HG02840 (cell line): ENCODE results near the gene MICAL2.

Experiments
- ATAC-seq: cut with Tn5 transposase; IDR thresholded peaks from one replicate; pipeline ENCODE4 v1.9.1; 2021; ENCODE audit warnings: mild to moderate bottlenecking, moderate library complexity, moderate number of reproducible peaks; ENCODE audit not compliant: unreplicated experiment, low FRiP score

Gene MICAL2

DNA sequence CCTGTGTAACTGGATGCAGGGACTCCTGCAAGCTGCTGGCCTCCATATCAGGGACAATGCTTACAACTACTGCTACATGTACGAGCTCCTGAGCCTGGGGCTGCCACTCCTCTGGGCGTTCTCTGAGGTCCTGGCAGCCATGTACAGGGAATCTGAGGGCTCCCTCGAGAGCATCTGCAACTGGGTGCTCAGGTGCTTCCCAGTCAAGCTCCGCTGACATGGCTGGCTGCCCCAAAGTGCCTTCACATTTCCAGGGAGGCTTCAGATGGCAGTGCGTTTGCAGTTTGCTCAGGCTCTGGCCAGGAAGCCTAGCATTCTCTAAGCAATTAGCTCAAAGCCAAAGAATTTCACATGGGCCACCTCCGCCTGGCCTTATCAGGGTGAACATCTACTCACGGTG lies 149.6 kb downstream of the MICAL2 start:
- ATAC-seq = no peak

GRCh38 chr11:12260731-12261521 lies 150.5 kb downstream of the MICAL2 start:
- no peak for ATAC-seq

DNA sequence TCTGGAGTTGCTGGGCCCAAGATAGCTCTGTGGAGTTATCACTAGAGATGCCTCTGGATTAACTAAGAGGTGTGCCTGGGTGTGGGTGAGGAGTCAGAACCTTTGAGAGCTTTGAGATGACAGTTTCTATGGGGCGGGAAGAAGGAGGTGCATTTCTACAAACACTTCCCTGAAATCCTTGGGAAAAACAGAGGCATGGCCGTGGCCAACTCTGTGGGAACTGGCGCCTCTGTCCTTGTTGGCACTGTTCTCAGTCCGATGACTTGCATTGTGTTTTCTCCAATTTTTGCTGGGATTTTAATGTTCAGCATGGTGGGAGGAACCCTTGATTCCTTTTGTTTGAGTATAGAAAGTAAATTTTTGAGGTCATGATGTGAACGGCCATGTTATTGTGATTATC lies 151.2 kb downstream of the MICAL2 start:
- ATAC-seq = no peak

GRCh38 chr11:12263141-12263693 lies 152.8 kb downstream of the MICAL2 start:
- ATAC-seq = no peak

DNA sequence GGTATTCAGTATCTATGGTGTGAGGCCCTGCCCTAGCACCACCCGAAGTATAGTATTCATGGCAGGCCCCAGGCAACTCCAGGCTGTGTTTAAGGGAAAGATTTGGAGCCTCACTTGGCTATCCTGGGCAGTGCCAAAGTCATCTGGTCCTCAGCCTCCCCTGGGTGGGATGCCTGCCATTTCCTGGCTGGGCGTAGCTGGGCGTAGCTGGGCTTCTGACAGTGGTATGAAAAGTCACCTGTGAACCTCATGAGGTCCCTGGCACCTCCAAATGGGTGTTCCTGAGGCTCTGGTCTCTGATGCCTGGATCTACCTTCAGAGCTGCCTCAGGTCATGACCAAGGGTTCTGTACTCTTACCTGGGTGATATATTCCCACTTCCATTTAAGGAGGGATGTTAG lies 154.0 kb downstream of the MICAL2 start:
- no peak for ATAC-seq

GRCh38 chr11:12266132-12266531 lies 155.7 kb downstream of the MICAL2 start:
- no peak for ATAC-seq

- ATAC-seq = no peak
These were observed 156.6 kb downstream of the MICAL2 start for GRCh38 chr11:12266943-12267342.

DNA sequence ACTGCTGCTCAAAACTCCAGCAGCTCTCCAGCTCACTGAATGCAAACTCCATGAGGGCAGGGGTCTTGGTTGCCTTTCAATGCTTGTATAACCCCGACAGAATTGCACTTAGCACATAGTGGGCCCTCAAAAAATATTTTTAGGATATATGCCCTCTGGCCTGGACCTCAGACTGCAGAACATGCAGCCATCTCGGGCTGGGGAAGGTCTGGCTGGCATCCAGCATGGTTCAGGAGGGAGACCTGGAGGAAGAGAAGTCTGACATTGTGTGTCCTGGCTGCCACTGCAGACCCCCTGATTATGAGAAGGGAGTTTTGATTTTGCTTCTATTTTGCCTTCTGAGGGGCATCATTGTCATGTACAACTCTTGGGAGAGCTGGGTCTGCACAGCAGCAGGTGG lies 157.5 kb downstream of the MICAL2 start:
- ATAC-seq = no peak

DNA sequence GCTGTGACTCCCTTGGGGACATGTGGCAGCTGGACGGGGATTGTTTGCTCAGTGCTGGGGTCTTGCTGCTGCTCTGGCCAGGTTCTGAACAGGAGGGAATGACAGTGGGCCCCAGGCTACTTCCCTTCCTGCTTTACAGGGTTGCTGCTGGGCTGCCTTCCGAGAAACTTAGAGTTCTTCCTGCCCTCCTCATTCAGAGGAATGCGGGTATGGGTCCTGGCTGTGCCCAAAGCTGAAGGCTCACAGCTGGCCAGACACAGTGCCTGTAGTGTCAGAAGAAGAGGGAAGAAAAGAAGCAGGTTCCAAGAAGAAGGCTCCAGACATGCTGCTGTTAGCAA lies 158.7 kb downstream of the MICAL2 start:
- no peak for ATAC-seq

DNA sequence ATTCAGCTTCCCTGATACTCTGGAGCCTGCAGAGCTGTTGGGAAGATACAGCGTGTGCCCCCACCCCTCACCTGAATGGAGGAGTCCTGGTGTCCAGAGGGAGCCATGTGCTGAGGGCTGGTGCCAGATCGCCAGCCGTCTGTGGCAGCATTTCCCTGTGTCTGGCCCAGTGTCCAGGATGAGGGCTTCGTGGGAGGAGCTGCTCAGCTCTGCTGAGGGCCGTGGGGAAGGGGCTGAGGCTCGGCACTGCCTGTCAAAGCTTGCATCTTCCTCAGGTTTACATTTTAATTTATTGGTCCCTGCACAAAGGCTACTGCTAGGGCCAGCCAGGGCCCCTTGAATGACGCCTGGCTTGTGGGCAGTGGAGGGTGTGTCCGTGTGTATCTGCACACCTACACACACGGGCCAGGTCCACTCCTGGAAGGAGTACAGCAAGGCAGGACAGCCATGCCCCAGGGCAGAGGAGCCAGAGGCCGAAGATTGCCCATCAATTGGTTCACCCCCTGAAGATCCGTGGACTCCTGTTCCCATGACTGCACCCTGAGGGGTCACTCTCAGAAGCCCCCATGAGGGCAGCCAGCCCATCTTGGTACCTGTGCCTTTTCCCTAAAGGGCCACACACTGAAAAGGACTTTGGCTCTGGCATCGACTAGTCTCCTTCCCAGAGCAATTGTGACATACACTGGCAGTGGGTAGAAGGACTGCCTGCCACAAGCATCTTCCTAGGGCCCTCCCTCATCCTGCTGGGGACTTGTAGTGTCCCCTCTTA lies 159.2 kb downstream of the MICAL2 start:
- ATAC-seq = no peak

GRCh38 chr11:12270215-12270797 lies 159.9 kb downstream of the MICAL2 start:
- no peak for ATAC-seq

GRCh38 chr11:12270817-12271216 lies 160.4 kb downstream of the MICAL2 start:
- ATAC-seq = no peak

- no peak for ATAC-seq
These were observed 160.9 kb downstream of the MICAL2 start for GRCh38 chr11:12271241-12271640.

GRCh38 chr11:12271826-12272366 lies 161.5 kb downstream of the MICAL2 start:
- ATAC-seq = no peak

DNA sequence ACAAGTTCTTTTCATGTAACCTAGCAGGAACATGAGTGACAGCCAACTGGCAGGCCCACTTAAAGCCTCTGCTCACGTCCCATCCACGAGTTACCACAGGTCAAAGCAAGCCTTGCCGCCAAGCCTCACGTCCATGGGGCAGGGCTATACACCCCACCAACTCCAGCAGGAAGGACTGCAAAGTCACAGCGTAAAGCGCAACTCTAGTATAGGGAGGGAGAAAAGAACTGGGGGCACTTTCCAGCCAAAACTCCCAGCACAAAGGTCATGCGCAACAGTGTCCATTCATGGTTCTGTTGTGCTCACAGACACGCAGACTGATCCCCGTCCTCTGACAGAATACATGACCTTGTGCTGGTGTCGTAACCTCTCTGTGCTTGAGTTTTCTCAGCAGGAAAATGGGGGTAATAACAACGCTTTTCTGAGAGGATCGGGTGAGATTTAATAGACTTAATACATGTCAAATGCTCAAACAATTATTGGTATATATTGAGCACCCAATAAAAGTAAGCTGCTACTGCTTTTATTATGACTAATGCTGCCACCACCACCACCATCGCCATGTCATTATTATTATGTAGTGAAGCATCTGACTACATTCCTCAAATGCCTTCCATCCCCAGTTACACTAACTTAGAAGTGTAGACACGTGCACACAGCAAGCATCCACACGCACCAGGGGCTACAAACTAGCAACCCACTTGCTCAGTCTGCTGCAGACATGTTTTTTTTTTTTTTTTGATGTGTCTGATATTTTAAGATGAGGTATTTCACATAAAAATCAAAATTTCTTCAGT lies 162.6 kb downstream of the MICAL2 start:
- ATAC-seq = no peak

DNA sequence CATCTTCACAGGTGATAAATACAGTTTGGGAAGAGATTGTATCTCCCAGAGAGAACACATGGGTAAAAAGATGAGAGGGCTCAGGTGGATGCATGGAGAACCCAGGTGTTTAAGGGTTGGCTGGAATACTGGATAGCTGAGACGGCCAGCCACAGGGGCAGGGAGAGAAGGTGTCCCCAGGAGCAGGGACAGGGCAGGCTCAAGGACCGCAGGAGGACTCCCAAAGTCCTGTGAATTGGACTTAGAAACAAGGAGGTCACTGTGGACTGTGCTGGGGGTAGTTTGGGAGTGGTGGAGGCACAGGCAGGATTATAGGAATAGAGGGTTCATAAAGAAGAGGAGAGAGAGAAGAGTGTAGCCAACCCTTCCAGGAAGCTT lies 163.2 kb downstream of the MICAL2 start:
- ATAC-seq = no peak

GRCh38 chr11:12274056-12274455 lies 163.7 kb downstream of the MICAL2 start:
- no peak for ATAC-seq

DNA sequence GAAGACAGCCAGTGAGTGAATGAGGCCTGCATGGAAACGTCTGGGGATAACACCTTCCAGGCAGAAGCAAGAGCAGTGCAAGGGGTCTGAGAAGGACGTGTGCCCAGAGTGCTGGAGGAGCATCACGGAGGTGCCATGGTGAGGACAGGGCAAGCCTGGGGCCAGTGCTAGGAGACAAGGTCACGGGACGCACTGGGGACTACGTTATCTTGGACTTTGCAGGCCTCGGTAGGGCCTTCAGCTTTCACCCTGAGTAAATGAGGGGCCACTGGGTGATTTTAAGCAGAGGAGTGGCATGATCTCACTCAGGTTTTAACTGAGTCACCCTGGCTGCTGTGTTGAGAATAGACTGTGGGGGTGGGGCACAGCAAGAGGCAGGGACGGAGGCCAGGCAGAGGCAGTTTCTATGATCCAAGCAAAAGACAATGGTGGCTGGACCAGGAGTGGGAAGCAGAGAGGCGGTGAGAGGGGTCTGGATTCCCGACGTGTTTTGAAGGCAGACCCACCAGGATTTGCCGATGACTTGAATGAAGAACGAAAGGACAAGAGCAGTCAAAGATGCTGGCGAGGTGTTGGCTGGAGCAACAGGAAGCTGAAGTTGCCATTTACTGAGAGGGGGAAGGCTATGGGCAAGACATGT lies 164.3 kb downstream of the MICAL2 start:
- no peak for ATAC-seq

- no peak for ATAC-seq
These were observed 165.4 kb downstream of the MICAL2 start for GRCh38 chr11:12275818-12276217.

DNA sequence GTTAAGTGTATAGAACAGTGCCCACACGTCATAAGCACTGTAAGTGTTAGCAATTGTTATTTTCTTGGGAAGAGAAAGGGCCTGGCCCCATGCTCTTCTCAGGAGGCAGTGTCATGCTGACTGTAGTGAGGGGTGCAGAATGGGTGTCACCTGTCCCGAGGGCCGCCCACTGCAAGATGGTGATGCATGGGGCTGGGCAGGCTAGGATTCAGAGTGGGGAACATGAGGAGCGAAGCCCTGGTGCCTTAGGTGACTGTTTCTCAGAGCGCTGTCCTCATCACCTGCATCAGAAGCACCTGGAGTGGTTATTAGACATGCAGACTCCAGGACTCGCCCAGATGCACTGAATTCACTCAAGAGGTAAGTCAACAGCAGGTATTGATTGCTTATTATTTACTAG lies 166.0 kb downstream of the MICAL2 start:
- no peak for ATAC-seq
